GM18517 (cell line): Measurements from ENCODE around the gene ARHGAP26.
A peak's percentile ranks its signal among the peaks of the same experiment; 100 is the strongest.

ENCODE experiments used
- ATAC-seq: cut with Tn5 transposase; IDR thresholded peaks from one replicate; pipeline ENCODE4 v1.9.1; 2021; ENCODE audit warnings: mild to moderate bottlenecking, moderate library complexity; ENCODE audit not compliant: unreplicated experiment

ARHGAP26 gene

GRCh38 chr5:143173139-143173889 lies 403.1 kb downstream of the ARHGAP26 start:
- ATAC-seq: no peak

GRCh38 chr5:143174714-143175398 lies 404.7 kb downstream of the ARHGAP26 start:
- ATAC-seq: peak; percentile 96

GRCh38 chr5:143176048-143176447 lies 405.9 kb downstream of the ARHGAP26 start:
- no peak for ATAC-seq

GRCh38 chr5:143177263-143177983 lies 407.2 kb downstream of the ARHGAP26 start:
- ATAC-seq: no peak

- ATAC-seq: no peak
Observed at GRCh38 chr5:143179126-143179740, 409.1 kb downstream of the ARHGAP26 start.

- ATAC-seq: no peak
Observed at GRCh38 chr5:143180751-143181150, 410.6 kb downstream of the ARHGAP26 start.

GRCh38 chr5:143181173-143181572 lies 411.0 kb downstream of the ARHGAP26 start:
- ATAC-seq: no peak

- ATAC-seq: no peak
Observed at GRCh38 chr5:143182106-143182505, 411.9 kb downstream of the ARHGAP26 start.

GRCh38 chr5:143182901-143183820 lies 413.0 kb downstream of the ARHGAP26 start:
- ATAC-seq: peak; percentile 68

GRCh38 chr5:143183989-143184388 lies 413.8 kb downstream of the ARHGAP26 start:
- ATAC-seq: no peak

GRCh38 chr5:143186623-143187022 lies 416.4 kb downstream of the ARHGAP26 start:
- ATAC-seq: peak; percentile 34

- ATAC-seq: no peak
Observed at GRCh38 chr5:143187495-143187894, 417.3 kb downstream of the ARHGAP26 start.

GRCh38 chr5:143188083-143188482 lies 417.9 kb downstream of the ARHGAP26 start:
- no peak for ATAC-seq

GRCh38 chr5:143188692-143189091 lies 418.5 kb downstream of the ARHGAP26 start:
- ATAC-seq: no peak

- ATAC-seq: no peak
Observed at GRCh38 chr5:143190260-143190810, 420.2 kb downstream of the ARHGAP26 start.

- ATAC-seq: no peak
Observed at GRCh38 chr5:143191720-143192119, 421.5 kb downstream of the ARHGAP26 start.

- no peak for ATAC-seq
Observed at GRCh38 chr5:143192191-143192900, 422.2 kb downstream of the ARHGAP26 start.

GRCh38 chr5:143194206-143194605 lies 424.0 kb downstream of the ARHGAP26 start:
- no peak for ATAC-seq

GRCh38 chr5:143194713-143195112 lies 424.5 kb downstream of the ARHGAP26 start:
- no peak for ATAC-seq
